Peyer's patch (tissue), 4 donors: Measurements from ENCODE around the gene CTF1.

Source experiments
- POLR2A ChIP-seq, 2 donors: fragments of 450-650 bp; IDR thresholded peaks; one replicate each; pipeline ENCODE4 v1.5.1; 2017; ENCODE audit warnings: antibody characterized with exemption in 2 of 2, mild to moderate bottlenecking in 2 of 2, moderate library complexity in 2 of 2
- TF ChIP-seq, protein P1 (sequence below), 6 experiments: fragments of 450-650 bp in 4 of 6; fragments of 200-600 bp in 2 of 6; sonication (generic) in 1 of 6; IDR thresholded peaks; one replicate each; pipeline ENCODE4 v1.5.1; 2017 to 2019; ENCODE audit warnings: antibody characterized with exemption in 6 of 6, mild to moderate bottlenecking in 3 of 6, moderate library complexity in 1 of 6

GRCh38 chr16:30912794-30913412, 16.5 kb downstream of the CTF1 start:
- TF ChIP-seq, protein P1, sequence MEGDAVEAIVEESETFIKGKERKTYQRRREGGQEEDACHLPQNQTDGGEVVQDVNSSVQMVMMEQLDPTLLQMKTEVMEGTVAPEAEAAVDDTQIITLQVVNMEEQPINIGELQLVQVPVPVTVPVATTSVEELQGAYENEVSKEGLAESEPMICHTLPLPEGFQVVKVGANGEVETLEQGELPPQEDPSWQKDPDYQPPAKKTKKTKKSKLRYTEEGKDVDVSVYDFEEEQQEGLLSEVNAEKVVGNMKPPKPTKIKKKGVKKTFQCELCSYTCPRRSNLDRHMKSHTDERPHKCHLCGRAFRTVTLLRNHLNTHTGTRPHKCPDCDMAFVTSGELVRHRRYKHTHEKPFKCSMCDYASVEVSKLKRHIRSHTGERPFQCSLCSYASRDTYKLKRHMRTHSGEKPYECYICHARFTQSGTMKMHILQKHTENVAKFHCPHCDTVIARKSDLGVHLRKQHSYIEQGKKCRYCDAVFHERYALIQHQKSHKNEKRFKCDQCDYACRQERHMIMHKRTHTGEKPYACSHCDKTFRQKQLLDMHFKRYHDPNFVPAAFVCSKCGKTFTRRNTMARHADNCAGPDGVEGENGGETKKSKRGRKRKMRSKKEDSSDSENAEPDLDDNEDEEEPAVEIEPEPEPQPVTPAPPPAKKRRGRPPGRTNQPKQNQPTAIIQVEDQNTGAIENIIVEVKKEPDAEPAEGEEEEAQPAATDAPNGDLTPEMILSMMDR (IDR thresholded peaks at IDR 0.05), result no peak
- no peak for TF ChIP-seq POLR2A (IDR thresholded peaks at IDR 0.05)
